WTC11 (cell line): Measurements from ENCODE around the gene TFAP2D. TPM values are rescaled to one million over a fixed set of nuclear protein-coding genes. Genes with fewer than 3 reads are reported as not detected.

ENCODE experiments used
- ATAC-seq: fragments of 200-7000 bp; cut with Tn5 transposase; 2 replicates; pipeline ENCODE4 v1.10.0; 2021; ENCODE audit warnings: mild to moderate bottlenecking, moderate library complexity
- CTCF ChIA-PET: fragments of 300-600 bp; sonication (Branson Sonifier 250); formaldehyde crosslinking; loops from one replicate; lab custom pipeline; 2021; ENCODE audit warnings: antibody characterized with exemption; lab: Charles Lee
- POLR2A ChIA-PET: fragments of 350-600 bp; sonication (Branson Sonifier 250); formaldehyde crosslinking; loops from one replicate; lab custom pipeline; 2021; ENCODE audit warnings: antibody characterized with exemption; lab: Charles Lee
- DNase-seq: peaks from one replicate; pipeline ENCODE4 v3.0.0; 2021; ENCODE audit warnings: low spot score
- H3K27ac Mint-ChIP-seq: 2 replicates; pipeline ENCODE4 v1.8.0; 2021; ENCODE audit warnings: mixed read lengths
- H3K27me3 Mint-ChIP-seq: 2 replicates; pipeline ENCODE4 v1.8.0; 2021; ENCODE audit warnings: low read depth, mild to moderate bottlenecking, moderate library complexity, mixed read lengths
- H3K36me3 Mint-ChIP-seq: 2 replicates; pipeline ENCODE4 v1.8.0; 2021; ENCODE audit warnings: mixed read lengths
- H3K4me1 Mint-ChIP-seq: 2 replicates; pipeline ENCODE4 v1.8.0; 2022; ENCODE audit warnings: mixed read lengths
- H3K4me3 Mint-ChIP-seq: 2 replicates; pipeline ENCODE4 v1.8.0; 2021; ENCODE audit warnings: mild to moderate bottlenecking, moderate library complexity, mixed read lengths
- H3K9me3 Mint-ChIP-seq: 2 replicates; pipeline ENCODE4 v1.8.0; 2021; ENCODE audit warnings: mixed read lengths
- CREB1 ChIP-seq: sonication (generic); formaldehyde crosslinking; IDR thresholded peaks from 2 replicates; pipeline ENCODE4 v1.8.0; 2023; ENCODE audit warnings: mild to moderate bottlenecking, missing genetic modification reagents
- ELF4 ChIP-seq: sonication (generic); formaldehyde crosslinking; IDR thresholded peaks from 2 replicates; pipeline ENCODE4 v1.8.1; 2022; ENCODE audit warnings: low read depth, mild to moderate bottlenecking, moderate library complexity, missing genetic modification reagents
- FOXJ3 ChIP-seq: sonication (generic); formaldehyde crosslinking; IDR thresholded peaks from 2 replicates; pipeline ENCODE4 v1.9.0; 2021; ENCODE audit warnings: missing genetic modification reagents, mild to moderate bottlenecking, borderline replicate concordance
- FOXK1 ChIP-seq: sonication (generic); formaldehyde crosslinking; IDR thresholded peaks from 2 replicates; pipeline ENCODE4 v1.8.0; 2022; ENCODE audit warnings: mild to moderate bottlenecking, moderate library complexity, missing genetic modification reagents
- GRHL2 ChIP-seq: fragments of 250-450 bp; sonication (Bioruptor Pico); IDR thresholded peaks from 2 replicates; pipeline ENCODE4 v1.8.0; 2022; ENCODE audit warnings: mild to moderate bottlenecking, moderate library complexity; ENCODE audit not compliant: insufficient replicate concordance, severe bottlenecking
- NFATC4 ChIP-seq: fragments of 250-450 bp; sonication (Bioruptor Pico); IDR thresholded peaks from 2 replicates; pipeline ENCODE4 v1.9.0; 2021; ENCODE audit warnings: mild to moderate bottlenecking
- NR3C1 ChIP-seq: sonication (generic); formaldehyde crosslinking; conservative IDR thresholded peaks from 2 replicates; pipeline ENCODE4 v1.8.1; 2023; ENCODE audit warnings: low read depth, mild to moderate bottlenecking, missing genetic modification reagents
- RELA ChIP-seq: sonication (generic); formaldehyde crosslinking; IDR thresholded peaks from 2 replicates; pipeline ENCODE4 v1.8.1; 2022; ENCODE audit warnings: missing genetic modification reagents, mild to moderate bottlenecking, borderline replicate concordance
- SMAD3 ChIP-seq: sonication (generic); formaldehyde crosslinking; IDR thresholded peaks from 2 replicates; pipeline ENCODE4 v1.8.0; 2022; ENCODE audit warnings: missing genetic modification reagents, mild to moderate bottlenecking, borderline replicate concordance
- STAT6 ChIP-seq: sonication (generic); formaldehyde crosslinking; conservative IDR thresholded peaks from 2 replicates; pipeline ENCODE4 v1.8.1; 2023; ENCODE audit warnings: mild to moderate bottlenecking, low read depth, missing genetic modification reagents, moderate library complexity
- ZNF121 ChIP-seq: sonication (generic); formaldehyde crosslinking; IDR thresholded peaks from 2 replicates; pipeline ENCODE4 v1.8.0; 2023; ENCODE audit warnings: missing genetic modification reagents
- ZNF219 ChIP-seq: sonication (generic); formaldehyde crosslinking; IDR thresholded peaks from 2 replicates; pipeline ENCODE4 v1.8.0; 2023; ENCODE audit warnings: missing genetic modification reagents, mild to moderate bottlenecking, borderline replicate concordance
- ZNF396 ChIP-seq: fragments of 250-450 bp; sonication (Bioruptor Pico); IDR thresholded peaks from 2 replicates; pipeline ENCODE4 v1.8.0; 2021; ENCODE audit warnings: mild to moderate bottlenecking, moderate library complexity, borderline replicate concordance
- ZNF425 ChIP-seq: fragments of 250-450 bp; sonication (Bioruptor Pico); conservative IDR thresholded peaks from 2 replicates; pipeline ENCODE4 v1.9.0; 2021; ENCODE audit warnings: mild to moderate bottlenecking
- ZSCAN18 ChIP-seq: fragments of 250-450 bp; sonication (Bioruptor Pico); IDR thresholded peaks from 2 replicates; pipeline ENCODE4 v2.1.2; 2022; ENCODE audit warnings: mild to moderate bottlenecking, moderate library complexity
- total RNA-seq: library from RNA; stranded (reverse); gene quantifications from 3 replicates; pipeline ENCODE4 v1.2.3, GENCODE V29; 2021
- TF ChIP-seq, protein P1 (sequence below): sonication (generic); formaldehyde crosslinking; IDR thresholded peaks from 2 replicates; pipeline ENCODE4 v1.8.0; 2022; ENCODE audit warnings: mild to moderate bottlenecking, missing genetic modification reagents
- TF ChIP-seq, protein P2 (sequence below): sonication (generic); formaldehyde crosslinking; IDR thresholded peaks from 2 replicates; pipeline ENCODE4 v1.8.1; 2023; ENCODE audit warnings: mild to moderate bottlenecking, moderate library complexity, missing genetic modification reagents
- TF ChIP-seq, protein P3 (sequence below): sonication (generic); formaldehyde crosslinking; IDR thresholded peaks from 2 replicates; pipeline ENCODE4 v1.8.0; 2023; ENCODE audit warnings: missing genetic modification reagents
- TF ChIP-seq, protein P4 (sequence below): fragments of 250-450 bp; sonication (Bioruptor Pico); IDR thresholded peaks from 2 replicates; pipeline ENCODE4 v1.9.0; 2021; ENCODE audit warnings: moderate library complexity, mild to moderate bottlenecking, inconsistent platforms, borderline replicate concordance
- TF ChIP-seq, protein P5 (sequence below): sonication (generic); formaldehyde crosslinking; IDR thresholded peaks from 2 replicates; pipeline ENCODE4 v1.8.1; 2022; ENCODE audit warnings: low read depth, mild to moderate bottlenecking, moderate library complexity, missing genetic modification reagents, borderline replicate concordance

Gene TFAP2D
- total RNA-seq, 1 experiment from 2014 or later, result not detected

GRCh38 chr6:50785921-50786320, 72.6 kb downstream of the TFAP2D start:
- no peaks in the 10 kb centered on the region for H3K36me3 Mint-ChIP-seq
- H3K4me3 Mint-ChIP-seq, result no peak overlapping the region
- no peak for TF ChIP-seq SMAD3
- no peak for TF ChIP-seq FOXK1 (CRISPR knock-in tag)
- TF ChIP-seq NFATC4, result no peak
- TF ChIP-seq CREB1, result no peak
- TF ChIP-seq, protein P1, sequence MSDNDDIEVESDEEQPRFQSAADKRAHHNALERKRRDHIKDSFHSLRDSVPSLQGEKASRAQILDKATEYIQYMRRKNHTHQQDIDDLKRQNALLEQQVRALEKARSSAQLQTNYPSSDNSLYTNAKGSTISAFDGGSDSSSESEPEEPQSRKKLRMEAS (CRISPR knock-in tag), result no peak
- no peak for TF ChIP-seq ZSCAN18 (CRISPR knock-in tag)
- TF ChIP-seq GRHL2, result no peak
- TF ChIP-seq STAT6 (CRISPR knock-in tag), result no peak
- no peak for TF ChIP-seq ZNF219 (CRISPR knock-in tag)
- no peak for TF ChIP-seq NR3C1 (CRISPR knock-in tag)
- TF ChIP-seq, protein P2, sequence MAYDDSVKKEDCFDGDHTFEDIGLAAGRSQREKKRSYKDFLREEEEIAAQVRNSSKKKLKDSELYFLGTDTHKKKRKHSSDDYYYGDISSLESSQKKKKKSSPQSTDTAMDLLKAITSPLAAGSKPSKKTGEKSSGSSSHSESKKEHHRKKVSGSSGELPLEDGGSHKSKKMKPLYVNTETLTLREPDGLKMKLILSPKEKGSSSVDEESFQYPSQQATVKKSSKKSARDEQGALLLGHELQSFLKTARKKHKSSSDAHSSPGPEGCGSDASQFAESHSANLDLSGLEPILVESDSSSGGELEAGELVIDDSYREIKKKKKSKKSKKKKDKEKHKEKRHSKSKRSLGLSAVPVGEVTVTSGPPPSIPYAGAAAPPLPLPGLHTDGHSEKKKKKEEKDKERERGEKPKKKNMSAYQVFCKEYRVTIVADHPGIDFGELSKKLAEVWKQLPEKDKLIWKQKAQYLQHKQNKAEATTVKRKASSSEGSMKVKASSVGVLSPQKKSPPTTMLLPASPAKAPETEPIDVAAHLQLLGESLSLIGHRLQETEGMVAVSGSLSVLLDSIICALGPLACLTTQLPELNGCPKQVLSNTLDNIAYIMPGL, result no peak
- no peak for TF ChIP-seq ZNF425 (CRISPR knock-in tag)
- TF ChIP-seq, protein P3, sequence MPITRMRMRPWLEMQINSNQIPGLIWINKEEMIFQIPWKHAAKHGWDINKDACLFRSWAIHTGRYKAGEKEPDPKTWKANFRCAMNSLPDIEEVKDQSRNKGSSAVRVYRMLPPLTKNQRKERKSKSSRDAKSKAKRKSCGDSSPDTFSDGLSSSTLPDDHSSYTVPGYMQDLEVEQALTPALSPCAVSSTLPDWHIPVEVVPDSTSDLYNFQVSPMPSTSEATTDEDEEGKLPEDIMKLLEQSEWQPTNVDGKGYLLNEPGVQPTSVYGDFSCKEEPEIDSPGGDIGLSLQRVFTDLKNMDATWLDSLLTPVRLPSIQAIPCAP (CRISPR knock-in tag), result no peak
- TF ChIP-seq, protein P4, sequence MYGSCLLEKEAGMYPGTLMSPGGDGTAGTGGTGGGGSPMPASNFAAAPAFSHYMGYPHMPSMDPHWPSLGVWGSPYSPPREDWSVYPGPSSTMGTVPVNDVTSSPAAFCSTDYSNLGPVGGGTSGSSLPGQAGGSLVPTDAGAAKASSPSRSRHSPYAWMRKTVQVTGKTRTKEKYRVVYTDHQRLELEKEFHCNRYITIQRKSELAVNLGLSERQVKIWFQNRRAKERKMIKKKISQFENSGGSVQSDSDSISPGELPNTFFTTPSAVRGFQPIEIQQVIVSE (CRISPR knock-in tag), result no peak
- TF ChIP-seq FOXJ3 (CRISPR knock-in tag), result no peak
- no peak for TF ChIP-seq RELA (CRISPR knock-in tag)
- no peak for TF ChIP-seq ZNF121 (CRISPR knock-in tag)
- no peak for TF ChIP-seq ZNF396 (CRISPR knock-in tag)
- no peak for TF ChIP-seq ELF4 (CRISPR knock-in tag)
- TF ChIP-seq, protein P5, sequence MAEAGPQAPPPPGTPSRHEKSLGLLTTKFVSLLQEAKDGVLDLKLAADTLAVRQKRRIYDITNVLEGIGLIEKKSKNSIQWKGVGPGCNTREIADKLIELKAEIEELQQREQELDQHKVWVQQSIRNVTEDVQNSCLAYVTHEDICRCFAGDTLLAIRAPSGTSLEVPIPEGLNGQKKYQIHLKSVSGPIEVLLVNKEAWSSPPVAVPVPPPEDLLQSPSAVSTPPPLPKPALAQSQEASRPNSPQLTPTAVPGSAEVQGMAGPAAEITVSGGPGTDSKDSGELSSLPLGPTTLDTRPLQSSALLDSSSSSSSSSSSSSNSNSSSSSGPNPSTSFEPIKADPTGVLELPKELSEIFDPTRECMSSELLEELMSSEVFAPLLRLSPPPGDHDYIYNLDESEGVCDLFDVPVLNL, result no peak
- TF ChIP-seq, all 79 proteins: peak for 0
- H3K27ac Mint-ChIP-seq, result no peak overlapping the region
- DNase-seq (no peak), ATAC-seq (no peak)
- H3K27me3 Mint-ChIP-seq, result no peaks in the 10 kb centered on the region; the same call in 1 of the 2 replicates
- ChIA-PET CTCF (no interaction called here), POLR2A (no interaction called here)
- 0 out of 2 replicates have a peak, but pooled peaks cover 2% of the 10 kb centered on the region for H3K4me1 Mint-ChIP-seq
- H3K9me3 Mint-ChIP-seq, result no peaks in the 10 kb centered on the region
